T-helper 1 cell treated with Interleukin-12 subunit alpha and Interleukin-12 subunit beta and Interleukin-4 antibody, amounts not matched to agents 30 ng/mL and 1 ng/mL, for 36 hours (primary cell): ENCODE results near the gene GADD45A. TPM values are rescaled to one million over a fixed set of nuclear protein-coding genes. Genes with fewer than 3 reads are reported as not detected.

ENCODE experiments used
- total RNA-seq: library from RNA; stranded (reverse); gene quantifications from 2 replicates; pipeline ENCODE4 v1.2.3, GENCODE V29; 2022

Gene GADD45A
- total RNA-seq, 1 donor from 2014 or later: 29.5 TPM

Other genes starting within 250 kb of the GADD45A start
- 0.12 TPM in 1 of 2 replicates, not detected in the other for gene GNG12, start 148.3 kb downstream of the GADD45A start, total RNA-seq